Measurements from ENCODE around the gene ABLIM2. TPM values are rescaled to one million over a fixed set of nuclear protein-coding genes. Genes with fewer than 3 reads are reported as not detected.
A peak's percentile ranks its signal among the peaks of the same experiment; 100 is the strongest.

Gene ABLIM2
- polyA plus RNA-seq, 3 donors, result 0.21 TPM; not detected in 2

DNA sequence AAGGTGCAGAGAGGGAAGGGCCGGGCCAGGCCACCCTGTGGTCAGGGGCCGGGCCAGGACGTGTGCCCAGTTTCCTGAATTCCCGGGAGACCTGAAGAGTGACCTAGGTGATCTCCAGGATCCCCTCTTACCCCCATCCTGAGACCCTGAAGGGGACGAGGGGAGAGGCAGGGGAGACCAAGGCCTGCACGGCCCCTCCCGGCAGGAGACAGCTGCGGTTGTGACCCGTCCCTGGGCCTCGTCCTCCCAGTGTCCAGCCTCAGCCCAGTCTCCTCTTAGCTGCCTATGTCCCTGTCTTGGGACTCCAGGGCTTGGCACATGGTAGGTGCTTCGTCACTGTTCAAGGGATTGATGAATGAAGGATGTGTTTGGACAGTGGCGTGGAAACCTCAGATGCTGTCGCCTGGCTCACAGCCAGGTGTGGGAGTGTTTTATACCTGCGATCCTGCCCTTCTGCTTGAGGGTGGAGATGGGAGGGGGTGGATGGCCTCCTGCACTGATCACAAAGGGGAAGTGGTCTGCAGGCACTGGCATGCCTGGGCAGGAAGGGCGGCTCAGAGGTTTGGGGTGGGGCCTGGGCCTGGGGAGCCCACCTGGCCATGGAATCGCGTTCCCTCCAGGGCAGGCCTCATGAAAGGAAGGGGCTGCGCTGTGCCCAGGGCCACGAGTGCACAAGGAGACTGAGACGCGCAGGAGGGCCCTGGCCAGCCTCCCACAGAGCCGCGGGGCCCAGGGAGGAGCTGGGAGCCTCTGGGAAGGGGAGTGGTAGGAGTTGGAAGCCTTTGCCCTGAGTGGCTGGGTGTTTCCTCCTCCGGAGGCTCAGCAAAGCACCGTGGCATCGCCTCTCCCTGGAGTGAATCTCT is 47.4 kb upstream of the ABLIM2 start:
- peaks cover 100% of the 10 kb centered on the region for H4K20me1 ChIP-seq (ENCODE audit: insufficient read depth, low read length)
- peaks cover 95 to 99% of the 10 kb centered on the region in 2 donors for H3K4me1 ChIP-seq (ENCODE audit: control insufficient read depth in 1 of 2, insufficient read depth in 2 of 2, low read length in 2 of 2)
- Mint-ChIP-seq H3K9me3 (no peaks in the 10 kb centered on the region), H3K27me3 (ENCODE audit: low read depth in 3 of 3) (peaks cover 0 to 2% (median 0%) of the 10 kb centered on the region in 3 donors), H3K36me3 (peaks cover 61 to 80% of the 10 kb centered on the region in 2 donors), H3K4me3 (peak overlapping the region; percentile 58 to 78), H3K27ac (peak overlapping the region; percentile 76 to 93 (median 89)), H3K4me1 (peaks cover 91% of the 10 kb centered on the region)
- TF ChIP-seq, protein P1, sequence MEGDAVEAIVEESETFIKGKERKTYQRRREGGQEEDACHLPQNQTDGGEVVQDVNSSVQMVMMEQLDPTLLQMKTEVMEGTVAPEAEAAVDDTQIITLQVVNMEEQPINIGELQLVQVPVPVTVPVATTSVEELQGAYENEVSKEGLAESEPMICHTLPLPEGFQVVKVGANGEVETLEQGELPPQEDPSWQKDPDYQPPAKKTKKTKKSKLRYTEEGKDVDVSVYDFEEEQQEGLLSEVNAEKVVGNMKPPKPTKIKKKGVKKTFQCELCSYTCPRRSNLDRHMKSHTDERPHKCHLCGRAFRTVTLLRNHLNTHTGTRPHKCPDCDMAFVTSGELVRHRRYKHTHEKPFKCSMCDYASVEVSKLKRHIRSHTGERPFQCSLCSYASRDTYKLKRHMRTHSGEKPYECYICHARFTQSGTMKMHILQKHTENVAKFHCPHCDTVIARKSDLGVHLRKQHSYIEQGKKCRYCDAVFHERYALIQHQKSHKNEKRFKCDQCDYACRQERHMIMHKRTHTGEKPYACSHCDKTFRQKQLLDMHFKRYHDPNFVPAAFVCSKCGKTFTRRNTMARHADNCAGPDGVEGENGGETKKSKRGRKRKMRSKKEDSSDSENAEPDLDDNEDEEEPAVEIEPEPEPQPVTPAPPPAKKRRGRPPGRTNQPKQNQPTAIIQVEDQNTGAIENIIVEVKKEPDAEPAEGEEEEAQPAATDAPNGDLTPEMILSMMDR (IDR thresholded peaks at IDR 0.05), result no peak
- no peak overlapping the region for H2AFZ ChIP-seq (ENCODE audit: insufficient read depth, low read depth, low read length, poor library complexity, severe bottlenecking)
- H3K9ac ChIP-seq (ENCODE audit: insufficient read depth, low read length, poor library complexity, severe bottlenecking), result peak overlapping the region; percentile 28
- H3K27ac ChIP-seq (ENCODE audit: low read depth in 1 of 2, low read length in 2 of 2), result peak overlapping the region; percentile 28 to 62
- intact Hi-C loops (cut with micrococcal nuclease), result loop anchor here in 1 of 2 donors (2.0 to 5.0 kb wide), 2 partner anchors 15 to 49 kb away; partner anchors contain the start of gene ABLIM2
- H3K79me2 ChIP-seq (ENCODE audit: insufficient read depth, low read length), result peaks cover 84% of the 10 kb centered on the region
- no peaks in the 10 kb centered on the region for H3K27me3 ChIP-seq (ENCODE audit: control insufficient read depth in 2 of 2, insufficient read depth in 2 of 2, low read length in 2 of 2)
- peak; percentile 21 to 39 (median 25) for DNase-seq
- 11% methylated on average over 23 of the region's 26 CpGs for WGBS (ENCODE audit: insufficient coverage)
- H3K4me2 ChIP-seq (replicated peaks; ENCODE audit: extremely low read depth, low read length, poor library complexity, severe bottlenecking), result peak overlapping the region; percentile 44
- H3K4me3 ChIP-seq (replicated peaks in 1 of 3; ENCODE audit: low read depth in 2 of 3, low read length in 3 of 3), result peak overlapping the region in 1 of 3 experiments; percentile 45
- H3K36me3 ChIP-seq (replicated peaks in 1 of 2; ENCODE audit: control insufficient read depth in 1 of 2, insufficient read depth in 2 of 2, low read length in 2 of 2), result peaks cover 16 to 50% of the 10 kb centered on the region in 2 donors
- H3K9me3 ChIP-seq (replicated peaks in 1 of 2; ENCODE audit: control insufficient read depth in 1 of 2, insufficient read depth in 1 of 2, low read length in 2 of 2), result no peaks in the 10 kb centered on the region

DNA sequence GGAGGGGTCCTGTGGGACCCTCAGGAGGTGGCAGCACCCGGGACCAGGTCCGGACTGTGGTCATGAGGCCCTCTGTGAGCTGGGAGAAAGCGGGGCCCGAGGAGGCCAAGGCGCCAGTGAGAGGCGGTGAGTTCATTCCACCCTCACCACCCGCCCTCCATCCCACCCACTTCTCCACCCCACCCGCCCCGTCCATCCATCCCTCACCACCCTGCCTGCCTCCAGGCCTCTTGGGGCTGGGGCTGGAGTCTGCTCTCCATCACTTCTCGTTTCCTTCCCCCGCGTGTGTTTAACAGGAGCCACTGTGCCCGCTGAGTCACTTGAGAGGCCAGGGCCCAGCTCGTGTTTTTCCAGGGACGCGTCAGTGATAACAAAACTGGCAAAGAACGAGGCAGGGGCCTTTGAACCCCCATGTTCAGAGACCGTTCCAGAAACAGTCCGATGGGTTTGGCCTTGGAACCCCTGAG is 46.7 kb upstream of the ABLIM2 start:
- no peaks in the 10 kb centered on the region for H3K27me3 ChIP-seq (ENCODE audit: control insufficient read depth in 2 of 2, insufficient read depth in 2 of 2, low read length in 2 of 2)
- H3K9ac ChIP-seq (ENCODE audit: insufficient read depth, low read length, poor library complexity, severe bottlenecking), result no peak overlapping the region
- 23% methylated on average over 16 of the region's 19 CpGs for WGBS (ENCODE audit: insufficient coverage)
- Mint-ChIP-seq H3K36me3 (peaks cover 61 to 79% of the 10 kb centered on the region in 2 donors), H3K4me1 (peaks cover 93% of the 10 kb centered on the region), H3K27ac (peak overlapping the region; percentile 54 to 93 (median 77)), H3K27me3 (ENCODE audit: low read depth in 3 of 3) (peaks cover 0 to 2% (median 0%) of the 10 kb centered on the region in 3 donors), H3K4me3 (peak overlapping the region; percentile 42 to 50), H3K9me3 (no peaks in the 10 kb centered on the region)
- H3K36me3 ChIP-seq (replicated peaks in 1 of 2; ENCODE audit: control insufficient read depth in 1 of 2, insufficient read depth in 2 of 2, low read length in 2 of 2), result peaks cover 16 to 49% of the 10 kb centered on the region in 2 donors
- intact Hi-C loops (cut with micrococcal nuclease), result loop anchor here in 1 of 2 donors (5.0 kb wide), 1 partner anchor 48 kb away; the partner anchor contains the start of gene ABLIM2
- DNase-seq, result peak; percentile 69 to 83 (median 73)
- H3K4me2 ChIP-seq (replicated peaks; ENCODE audit: extremely low read depth, low read length, poor library complexity, severe bottlenecking), result peak overlapping the region; percentile 44
- TF ChIP-seq, protein P1 (IDR thresholded peaks at IDR 0.05), result no peak
- no peak overlapping the region for H2AFZ ChIP-seq (ENCODE audit: insufficient read depth, low read depth, low read length, poor library complexity, severe bottlenecking)
- peaks cover 90% of the 10 kb centered on the region for H3K79me2 ChIP-seq (ENCODE audit: insufficient read depth, low read length)
- H3K27ac ChIP-seq (ENCODE audit: low read depth in 1 of 2, low read length in 2 of 2), result peak overlapping the region; percentile 36 to 62
- H3K4me3 ChIP-seq (replicated peaks in 1 of 3; ENCODE audit: low read depth in 2 of 3, low read length in 3 of 3), result peak overlapping the region in 1 of 3 experiments; percentile 45
- peaks cover 96% of the 10 kb centered on the region for H4K20me1 ChIP-seq (ENCODE audit: insufficient read depth, low read length)
- no peaks in the 10 kb centered on the region for H3K9me3 ChIP-seq (replicated peaks in 1 of 2; ENCODE audit: control insufficient read depth in 1 of 2, insufficient read depth in 1 of 2, low read length in 2 of 2)
- H3K4me1 ChIP-seq (ENCODE audit: control insufficient read depth in 1 of 2, insufficient read depth in 2 of 2, low read length in 2 of 2), result peaks cover 96 to 100% of the 10 kb centered on the region in 2 donors
